ENCODE measurements around the gene COA8. TPM values are rescaled to one million over a fixed set of nuclear protein-coding genes. Genes with fewer than 3 reads are reported as not detected.

COA8 gene
- total and polyA plus RNA-seq, 2 of the 13 experiments (the other 11 are each of a cell fraction or from before 2014, with no cell fraction given), result 10.9 to 25.1 TPM

DNA sequence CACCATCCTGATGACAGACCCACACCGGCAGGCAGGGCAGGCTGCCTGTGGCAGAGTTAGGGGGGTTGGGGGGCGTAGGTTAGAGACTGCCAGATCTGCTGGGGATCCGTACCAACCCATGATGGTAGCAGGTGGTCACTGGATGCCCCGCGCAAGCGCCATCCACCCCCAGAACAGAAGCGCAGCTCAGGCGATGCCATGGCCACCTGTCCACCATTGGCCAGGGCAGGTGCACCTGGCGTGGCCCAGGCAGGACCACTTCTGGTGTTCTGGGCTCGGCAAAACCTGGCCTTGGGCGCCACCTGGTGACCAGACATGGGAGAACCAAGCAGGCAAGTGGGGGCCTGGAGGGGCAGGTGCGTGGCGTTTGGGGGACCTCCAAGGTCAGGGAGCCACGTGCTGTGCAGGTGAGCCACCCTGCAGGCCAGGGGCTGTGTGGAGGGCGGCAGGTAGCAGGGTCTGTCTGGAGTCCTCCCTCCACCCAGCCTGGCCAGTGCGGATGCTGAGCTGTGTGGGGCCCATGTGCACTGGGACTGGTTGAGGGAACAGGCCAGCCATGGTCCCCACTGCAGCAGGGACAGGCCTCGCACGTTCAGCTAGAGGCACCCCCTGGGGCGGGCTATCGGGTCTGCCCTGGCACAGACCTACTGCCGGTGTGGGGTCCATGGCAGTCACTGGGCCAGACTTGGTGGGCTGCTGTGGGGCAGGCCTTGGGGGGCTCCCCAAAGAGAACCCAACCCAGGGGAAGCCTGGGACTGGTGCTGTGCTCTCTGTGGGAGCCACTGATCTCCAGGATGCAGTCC is 15.9 kb upstream of the COA8 start (continued):
- TF ChIP-seq, protein P1, sequence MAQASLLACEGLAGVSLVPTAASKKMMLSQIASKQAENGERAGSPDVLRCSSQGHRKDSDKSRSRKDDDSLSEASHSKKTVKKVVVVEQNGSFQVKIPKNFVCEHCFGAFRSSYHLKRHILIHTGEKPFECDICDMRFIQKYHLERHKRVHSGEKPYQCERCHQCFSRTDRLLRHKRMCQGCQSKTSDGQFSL (CRISPR knock-in tag; IDR thresholded peaks at IDR 0.05), result peak; percentile 66; the same call in 1 of the 2 replicates
- TF ChIP-seq ZNF280D (CRISPR knock-in tag; IDR thresholded peaks at IDR 0.05), result no peak
- no peak for TF ChIP-seq DMAP1 (CRISPR knock-in tag; IDR thresholded peaks at IDR 0.05)
- peak; percentile 72; the same call in 1 of the 2 replicates for TF ChIP-seq NFKB2 (CRISPR knock-in tag; IDR thresholded peaks at IDR 0.05; ENCODE audit: borderline replicate concordance)
- no peak for TF ChIP-seq ZSCAN20 (CRISPR knock-in tag; IDR thresholded peaks at IDR 0.05; ENCODE audit: borderline replicate concordance)
- TF ChIP-seq MXD4 (CRISPR knock-in tag; IDR thresholded peaks at IDR 0.05), result no peak
- TF ChIP-seq, protein P2, sequence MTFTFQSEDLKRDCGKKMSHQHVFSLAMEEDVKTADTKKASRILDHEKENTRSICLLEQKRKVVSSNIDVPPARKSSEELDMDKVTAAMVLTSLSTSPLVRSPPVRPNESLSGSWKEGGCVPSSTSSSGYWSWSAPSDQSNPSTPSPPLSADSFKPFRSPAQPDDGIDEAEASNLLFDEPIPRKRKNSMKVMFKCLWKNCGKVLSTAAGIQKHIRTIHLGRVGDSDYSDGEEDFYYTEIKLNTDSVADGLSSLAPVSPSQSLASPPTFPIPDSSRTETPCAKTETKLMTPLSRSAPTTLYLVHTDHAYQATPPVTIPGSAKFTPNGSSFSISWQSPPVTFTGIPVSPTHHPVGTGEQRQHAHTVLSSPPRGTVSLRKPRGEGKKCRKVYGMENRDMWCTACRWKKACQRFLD (CRISPR knock-in tag; IDR thresholded peaks at IDR 0.05; ENCODE audit: borderline replicate concordance), result no peak
- TF ChIP-seq KDM6A (CRISPR knock-in tag; IDR thresholded peaks at IDR 0.05; ENCODE audit: low read depth), result no peak
- TF ChIP-seq MED1 (CRISPR knock-in tag; IDR thresholded peaks at IDR 0.05), result 0 out of 2 replicates have a peak, but pooled peaks have one; percentile 25
- TF ChIP-seq ZFAT (CRISPR knock-in tag; conservative IDR thresholded peaks at IDR 0.05), result no peak
- TF ChIP-seq, protein P3, sequence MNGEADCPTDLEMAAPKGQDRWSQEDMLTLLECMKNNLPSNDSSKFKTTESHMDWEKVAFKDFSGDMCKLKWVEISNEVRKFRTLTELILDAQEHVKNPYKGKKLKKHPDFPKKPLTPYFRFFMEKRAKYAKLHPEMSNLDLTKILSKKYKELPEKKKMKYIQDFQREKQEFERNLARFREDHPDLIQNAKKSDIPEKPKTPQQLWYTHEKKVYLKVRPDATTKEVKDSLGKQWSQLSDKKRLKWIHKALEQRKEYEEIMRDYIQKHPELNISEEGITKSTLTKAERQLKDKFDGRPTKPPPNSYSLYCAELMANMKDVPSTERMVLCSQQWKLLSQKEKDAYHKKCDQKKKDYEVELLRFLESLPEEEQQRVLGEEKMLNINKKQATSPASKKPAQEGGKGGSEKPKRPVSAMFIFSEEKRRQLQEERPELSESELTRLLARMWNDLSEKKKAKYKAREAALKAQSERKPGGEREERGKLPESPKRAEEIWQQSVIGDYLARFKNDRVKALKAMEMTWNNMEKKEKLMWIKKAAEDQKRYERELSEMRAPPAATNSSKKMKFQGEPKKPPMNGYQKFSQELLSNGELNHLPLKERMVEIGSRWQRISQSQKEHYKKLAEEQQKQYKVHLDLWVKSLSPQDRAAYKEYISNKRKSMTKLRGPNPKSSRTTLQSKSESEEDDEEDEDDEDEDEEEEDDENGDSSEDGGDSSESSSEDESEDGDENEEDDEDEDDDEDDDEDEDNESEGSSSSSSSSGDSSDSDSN (CRISPR knock-in tag; IDR thresholded peaks at IDR 0.05), result 0 out of 2 replicates have a peak, but pooled peaks have one; percentile 18
- TF ChIP-seq GATA4 (IDR thresholded peaks at IDR 0.05; ENCODE audit: borderline replicate concordance, low read depth), result no peak
- TF ChIP-seq, protein P4, sequence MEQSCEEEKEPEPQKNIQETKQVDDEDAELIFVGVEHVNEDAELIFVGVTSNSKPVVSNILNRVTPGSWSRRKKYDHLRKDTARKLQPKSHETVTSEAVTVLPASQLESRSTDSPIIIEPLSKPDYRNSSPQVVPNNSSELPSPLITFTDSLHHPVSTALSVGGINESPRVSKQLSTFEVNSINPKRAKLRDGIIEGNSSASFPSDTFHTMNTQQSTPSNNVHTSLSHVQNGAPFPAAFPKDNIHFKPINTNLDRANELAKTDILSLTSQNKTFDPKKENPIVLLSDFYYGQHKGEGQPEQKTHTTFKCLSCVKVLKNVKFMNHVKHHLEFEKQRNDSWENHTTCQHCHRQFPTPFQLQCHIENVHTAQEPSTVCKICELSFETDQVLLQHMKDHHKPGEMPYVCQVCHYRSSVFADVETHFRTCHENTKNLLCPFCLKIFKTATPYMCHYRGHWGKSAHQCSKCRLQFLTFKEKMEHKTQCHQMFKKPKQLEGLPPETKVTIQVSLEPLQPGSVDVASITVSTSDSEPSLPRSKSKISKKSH (CRISPR knock-in tag; IDR thresholded peaks at IDR 0.05; ENCODE audit: borderline replicate concordance), result no peak; the same call in 1 of the 2 replicates
- TF ChIP-seq, protein P5, sequence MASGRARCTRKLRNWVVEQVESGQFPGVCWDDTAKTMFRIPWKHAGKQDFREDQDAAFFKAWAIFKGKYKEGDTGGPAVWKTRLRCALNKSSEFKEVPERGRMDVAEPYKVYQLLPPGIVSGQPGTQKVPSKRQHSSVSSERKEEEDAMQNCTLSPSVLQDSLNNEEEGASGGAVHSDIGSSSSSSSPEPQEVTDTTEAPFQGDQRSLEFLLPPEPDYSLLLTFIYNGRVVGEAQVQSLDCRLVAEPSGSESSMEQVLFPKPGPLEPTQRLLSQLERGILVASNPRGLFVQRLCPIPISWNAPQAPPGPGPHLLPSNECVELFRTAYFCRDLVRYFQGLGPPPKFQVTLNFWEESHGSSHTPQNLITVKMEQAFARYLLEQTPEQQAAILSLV (CRISPR knock-in tag; IDR thresholded peaks at IDR 0.05; ENCODE audit: borderline replicate concordance), result peak; percentile 73; the same call in 1 of the 2 replicates
- peak; percentile 40; the same call in 1 of the 2 replicates for TF ChIP-seq SALL2 (CRISPR knock-in tag; IDR thresholded peaks at IDR 0.05)
- no peak for TF ChIP-seq ZNF232 (CRISPR knock-in tag; IDR thresholded peaks at IDR 0.05; ENCODE audit: borderline replicate concordance)
- TF ChIP-seq, protein P6, sequence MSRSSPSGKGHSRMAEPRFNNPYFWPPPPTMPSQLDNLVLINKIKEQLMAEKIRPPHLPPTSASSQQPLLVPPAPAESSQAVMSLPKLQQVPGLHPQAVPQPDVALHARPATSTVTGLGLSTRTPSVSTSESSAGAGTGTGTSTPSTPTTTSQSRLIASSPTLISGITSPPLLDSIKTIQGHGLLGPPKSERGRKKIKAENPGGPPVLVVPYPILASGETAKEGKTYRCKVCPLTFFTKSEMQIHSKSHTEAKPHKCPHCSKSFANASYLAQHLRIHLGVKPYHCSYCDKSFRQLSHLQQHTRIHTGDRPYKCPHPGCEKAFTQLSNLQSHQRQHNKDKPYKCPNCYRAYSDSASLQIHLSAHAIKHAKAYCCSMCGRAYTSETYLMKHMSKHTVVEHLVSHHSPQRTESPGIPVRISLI (CRISPR knock-in tag; IDR thresholded peaks at IDR 0.05; ENCODE audit: borderline replicate concordance), result no peak

All from HepG2 (cell line).